ENCODE results near the gene TBX21.

Gene TBX21

DNA sequence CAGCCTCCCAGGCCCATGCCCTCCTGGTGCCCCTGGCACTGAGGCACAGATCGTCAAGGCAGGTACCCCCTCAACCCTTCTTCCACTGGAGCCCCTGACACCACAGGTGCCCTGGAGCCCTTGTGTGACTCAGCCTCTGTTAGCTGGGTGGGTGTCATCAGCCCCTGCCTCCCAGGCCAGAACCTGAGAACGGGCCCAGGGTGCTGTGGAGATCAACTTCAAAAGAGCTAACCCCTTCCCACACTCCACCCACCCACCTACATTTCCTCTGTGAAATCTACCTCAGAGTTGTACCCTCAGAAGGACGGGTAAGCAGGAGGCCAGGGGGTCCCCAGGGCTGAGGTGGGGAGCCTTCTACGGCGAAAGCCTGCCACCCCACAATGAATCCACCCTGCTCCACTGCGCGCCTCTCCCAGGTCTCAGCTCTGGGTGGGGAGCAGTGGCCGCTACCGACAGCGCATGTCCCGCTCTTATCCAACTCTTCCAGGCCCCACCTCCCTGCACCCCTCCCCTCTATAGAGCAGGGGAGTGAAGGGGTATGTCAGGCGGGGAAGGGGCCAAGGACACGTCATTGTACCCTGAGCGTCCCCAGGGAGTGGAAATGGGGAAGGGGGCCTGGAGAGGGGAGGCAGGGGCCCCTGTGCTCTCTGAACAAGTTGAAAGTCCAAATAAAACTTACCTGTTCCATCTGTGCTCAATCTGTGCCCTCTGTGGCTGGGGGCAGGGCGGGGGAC lies 21.5 kb upstream of the TBX21 start:
- DNase-seq (ENCODE audit: low spot score in 2 of 2) (no peak), ATAC-seq (replicated peaks; ENCODE audit: extremely low read depth, poor library complexity, severe bottlenecking) (no peak)
- H3K4me1 Mint-ChIP-seq = peaks cover 70% of the 10 kb centered on the region
- no peaks in the 10 kb centered on the region for H3K27me3 Mint-ChIP-seq
- H3K4me3 Mint-ChIP-seq = no peak overlapping the region
- H3K36me3 Mint-ChIP-seq (ENCODE audit: insufficient read depth) = peaks cover 17% of the 10 kb centered on the region
- no peaks in the 10 kb centered on the region for H3K9me3 Mint-ChIP-seq
- no peak overlapping the region for H3K27ac Mint-ChIP-seq (ENCODE audit: low read depth)

DNA sequence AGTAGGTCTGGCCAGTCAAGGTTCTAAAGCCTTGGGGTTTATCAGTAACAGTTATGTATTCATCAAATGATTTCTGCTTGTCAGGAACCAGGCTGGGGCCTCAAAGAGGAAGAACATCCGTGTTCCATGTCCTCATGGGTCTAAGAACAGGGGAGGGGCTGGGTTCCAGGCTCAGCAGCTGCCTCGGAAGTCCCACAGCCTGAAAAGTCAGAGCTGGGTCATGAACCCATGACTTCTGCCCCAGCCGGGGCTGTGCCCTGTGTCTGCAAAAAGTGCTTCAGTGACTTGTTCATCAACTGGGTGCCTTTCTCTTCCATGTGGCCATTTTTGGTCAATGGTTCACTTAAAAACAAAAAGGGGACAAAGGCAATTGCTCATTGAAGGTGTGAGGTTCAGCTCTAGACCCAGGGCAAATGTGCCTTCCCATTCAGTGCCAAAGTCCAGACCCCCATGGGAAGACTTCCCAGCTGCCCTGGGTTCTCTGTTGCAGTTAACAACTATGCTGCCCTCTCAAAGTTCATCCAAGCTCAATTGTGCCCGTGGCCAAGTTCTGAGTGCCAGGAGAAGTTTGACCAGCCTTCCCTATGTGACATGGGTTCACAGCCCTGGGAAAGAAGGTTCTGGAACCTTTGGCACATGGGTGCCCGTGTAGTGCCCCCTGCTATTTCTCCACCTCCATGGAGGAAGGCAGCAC lies 20.6 kb upstream of the TBX21 start:
- peak overlapping the region; percentile 71 for H3K4me3 Mint-ChIP-seq
- H3K9me3 Mint-ChIP-seq = no peaks in the 10 kb centered on the region
- DNase-seq (ENCODE audit: low spot score in 2 of 2) (no peak), ATAC-seq (replicated peaks; ENCODE audit: extremely low read depth, poor library complexity, severe bottlenecking) (no peak)
- no peaks in the 10 kb centered on the region for H3K27me3 Mint-ChIP-seq
- no peak overlapping the region for H3K27ac Mint-ChIP-seq (ENCODE audit: low read depth)
- H3K4me1 Mint-ChIP-seq = peaks cover 70% of the 10 kb centered on the region
- H3K36me3 Mint-ChIP-seq (ENCODE audit: insufficient read depth) = peaks cover 12% of the 10 kb centered on the region

DNA sequence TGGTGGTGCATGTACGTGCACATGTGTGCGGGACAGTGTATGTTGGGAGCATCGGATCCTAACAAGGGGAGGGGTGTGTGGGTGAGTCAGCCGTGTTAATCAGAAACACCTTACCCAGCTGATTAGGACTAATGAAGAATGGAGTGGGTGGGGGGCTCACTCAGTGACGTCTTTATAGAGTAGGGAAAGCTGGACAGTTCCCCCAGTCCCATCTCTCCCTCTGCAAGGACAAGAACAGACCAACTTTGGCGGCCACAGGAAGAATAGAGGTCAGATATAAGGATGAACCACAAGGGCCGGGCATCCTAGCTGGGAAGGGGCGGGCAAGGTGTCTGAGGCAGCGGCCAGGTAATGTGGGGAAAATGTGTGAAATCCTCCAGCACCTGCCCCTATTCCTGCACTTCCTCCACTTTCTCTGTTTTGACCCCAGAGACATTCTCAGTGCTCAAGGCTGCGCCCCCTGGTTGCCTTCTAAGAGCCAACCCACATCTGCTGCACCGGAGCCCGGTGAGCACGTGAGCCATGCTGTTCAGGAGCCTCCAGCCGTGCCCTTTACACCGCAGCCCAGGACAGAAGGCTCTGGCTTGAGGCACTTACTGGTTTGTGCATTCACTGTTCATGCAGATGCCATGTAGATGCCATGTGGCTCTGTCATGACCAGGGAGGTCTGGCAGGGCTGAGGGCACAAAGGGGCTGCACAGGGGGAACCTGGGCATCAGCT lies 18.9 kb upstream of the TBX21 start:
- H3K27me3 Mint-ChIP-seq = no peaks in the 10 kb centered on the region
- peaks cover 83% of the 10 kb centered on the region for H3K4me1 Mint-ChIP-seq
- DNase-seq (ENCODE audit: low spot score in 2 of 2) (no peak), ATAC-seq (replicated peaks; ENCODE audit: extremely low read depth, poor library complexity, severe bottlenecking) (peak; percentile 50)
- H3K36me3 Mint-ChIP-seq (ENCODE audit: insufficient read depth) = peaks cover 12% of the 10 kb centered on the region
- peak overlapping the region; percentile 78 for H3K27ac Mint-ChIP-seq (ENCODE audit: low read depth)
- peak overlapping the region; percentile 71 for H3K4me3 Mint-ChIP-seq
- H3K9me3 Mint-ChIP-seq = no peaks in the 10 kb centered on the region

DNA sequence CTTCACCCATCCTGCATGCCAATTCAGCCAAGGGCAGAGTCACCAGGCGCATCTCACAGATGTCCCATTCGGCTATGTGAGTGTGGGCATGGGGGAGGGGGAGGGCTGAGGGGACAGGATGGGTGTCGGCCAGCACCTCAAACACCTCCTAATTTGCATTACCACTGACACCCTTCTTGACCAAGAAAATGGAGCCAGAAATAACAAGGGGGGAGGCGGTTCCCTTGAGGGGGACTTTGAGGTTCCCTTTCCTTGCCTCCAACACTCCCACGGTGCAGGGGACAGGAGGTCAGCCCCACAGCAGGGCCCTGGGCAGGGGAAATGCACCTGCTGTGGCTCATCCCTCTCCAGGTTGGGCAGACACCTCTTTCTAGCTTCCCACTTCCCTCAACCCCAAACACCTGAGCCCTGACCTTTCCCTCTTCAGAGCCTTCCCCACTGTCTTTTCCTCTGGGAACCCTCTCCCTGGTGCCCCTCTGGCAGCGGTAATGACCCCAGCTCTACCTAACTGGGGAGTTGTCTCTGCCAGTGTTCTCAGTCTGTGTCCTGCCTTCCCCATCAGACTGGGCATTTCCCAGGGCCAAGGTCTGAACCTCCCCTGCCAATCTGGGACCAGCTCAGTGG lies 18.2 kb upstream of the TBX21 start:
- H3K4me3 Mint-ChIP-seq = peak overlapping the region; percentile 71
- H3K4me1 Mint-ChIP-seq = peaks cover 91% of the 10 kb centered on the region
- H3K36me3 Mint-ChIP-seq (ENCODE audit: insufficient read depth) = peaks cover 9% of the 10 kb centered on the region
- no peak for DNase-seq (ENCODE audit: low spot score in 2 of 2)
- peak; percentile 42 for ATAC-seq (replicated peaks; ENCODE audit: extremely low read depth, poor library complexity, severe bottlenecking)
- peak overlapping the region; percentile 78 for H3K27ac Mint-ChIP-seq (ENCODE audit: low read depth)
- no peaks in the 10 kb centered on the region for H3K9me3 Mint-ChIP-seq
- H3K27me3 Mint-ChIP-seq = no peaks in the 10 kb centered on the region

DNA sequence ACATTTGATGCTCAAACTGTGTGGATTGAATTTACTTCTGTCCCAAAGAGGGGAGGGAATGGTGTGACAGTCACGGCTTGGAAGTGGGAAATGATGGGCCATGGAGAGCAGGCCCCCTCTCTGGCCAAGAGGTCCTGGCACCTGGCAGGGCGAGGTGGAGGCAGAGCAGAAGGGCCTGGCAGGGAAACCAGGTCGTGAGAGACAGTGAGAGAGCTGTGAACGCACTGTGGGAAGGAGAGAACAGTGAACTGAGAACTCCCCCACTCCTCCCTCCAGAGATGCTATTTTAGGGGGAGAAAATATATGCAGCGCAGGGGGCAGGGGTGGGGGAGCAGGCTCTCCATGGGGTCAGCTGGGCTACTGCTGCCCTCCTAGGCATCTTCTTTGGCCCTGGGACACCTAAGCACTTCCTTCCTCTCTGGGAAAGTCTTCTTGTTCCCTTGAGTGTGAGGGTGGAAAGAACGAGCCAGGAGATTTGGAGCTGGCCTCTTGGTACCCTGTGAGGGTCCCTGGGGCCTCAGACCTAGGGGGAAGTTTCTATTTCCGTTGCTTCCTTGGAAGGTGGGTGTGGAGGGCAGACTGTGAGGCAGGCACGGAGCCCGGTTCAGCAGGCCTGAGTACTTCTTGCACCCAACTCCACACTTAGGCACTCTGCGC lies 17.2 kb upstream of the TBX21 start:
- DNase-seq (ENCODE audit: low spot score in 2 of 2) (no peak), ATAC-seq (replicated peaks; ENCODE audit: extremely low read depth, poor library complexity, severe bottlenecking) (peak; percentile 21)
- Mint-ChIP-seq H3K36me3 (ENCODE audit: insufficient read depth) (peaks cover 5% of the 10 kb centered on the region), H3K4me1 (peaks cover 95% of the 10 kb centered on the region), H3K27me3 (no peaks in the 10 kb centered on the region), H3K9me3 (no peaks in the 10 kb centered on the region), H3K27ac (ENCODE audit: low read depth) (peak overlapping the region; percentile 50), H3K4me3 (peak overlapping the region; percentile 71)

DNA sequence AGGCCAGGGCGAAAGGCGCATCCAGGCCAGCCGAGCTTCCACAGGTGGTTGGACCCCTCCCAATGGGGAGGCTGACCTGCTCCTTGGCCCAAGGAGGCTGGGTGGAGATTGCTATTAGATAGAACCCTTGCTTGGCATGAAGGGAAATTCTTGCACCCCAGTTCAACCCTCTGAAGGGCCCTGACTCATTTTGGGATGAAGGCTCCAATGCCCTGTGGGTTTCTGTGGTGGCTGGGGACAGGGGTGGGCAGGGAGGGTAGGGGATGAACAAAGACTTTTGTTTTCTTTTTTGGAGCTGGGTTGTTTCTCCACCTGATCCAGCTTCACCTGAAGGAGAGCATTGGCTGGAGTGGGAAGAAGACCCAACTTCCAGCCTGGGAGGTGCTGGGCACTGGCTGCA lies 16.7 kb upstream of the TBX21 start:
- peak overlapping the region; percentile 71 for H3K4me3 Mint-ChIP-seq
- ATAC-seq (replicated peaks; ENCODE audit: extremely low read depth, poor library complexity, severe bottlenecking) = no peak
- H3K27me3 Mint-ChIP-seq = no peaks in the 10 kb centered on the region
- H3K36me3 Mint-ChIP-seq (ENCODE audit: insufficient read depth) = peaks cover 2% of the 10 kb centered on the region
- peaks cover 96% of the 10 kb centered on the region for H3K4me1 Mint-ChIP-seq
- DNase-seq (ENCODE audit: low spot score in 2 of 2) = no peak
- peak overlapping the region; percentile 50 for H3K27ac Mint-ChIP-seq (ENCODE audit: low read depth)
- no peaks in the 10 kb centered on the region for H3K9me3 Mint-ChIP-seq

DNA sequence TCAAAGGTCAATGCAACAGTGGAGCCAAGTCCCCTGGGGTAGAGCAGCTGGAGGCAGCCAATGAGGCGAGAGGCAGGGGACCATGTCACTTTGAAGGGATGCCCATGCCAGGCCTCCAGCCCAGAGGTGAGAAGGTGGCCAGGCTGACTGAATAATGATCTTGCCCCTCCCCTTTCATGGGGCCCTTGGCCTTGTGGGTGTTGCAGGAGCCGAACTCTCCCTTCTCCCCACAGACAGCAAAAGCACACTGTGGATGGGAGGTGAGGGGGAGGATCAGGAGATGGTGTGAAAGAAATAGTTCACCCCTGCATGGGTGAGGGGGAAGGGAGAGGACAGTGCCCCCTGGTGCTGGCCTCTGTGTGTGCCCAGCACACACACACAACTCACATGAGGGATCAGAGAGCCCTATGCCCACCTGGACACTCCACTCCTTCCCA lies 15.8 kb upstream of the TBX21 start:
- peak overlapping the region; percentile 82 for H3K27ac Mint-ChIP-seq (ENCODE audit: low read depth)
- no peaks in the 10 kb centered on the region for H3K9me3 Mint-ChIP-seq
- ATAC-seq (replicated peaks; ENCODE audit: extremely low read depth, poor library complexity, severe bottlenecking) = no peak
- peak overlapping the region; percentile 56 for H3K4me3 Mint-ChIP-seq
- H3K36me3 Mint-ChIP-seq (ENCODE audit: insufficient read depth) = no peaks in the 10 kb centered on the region
- peaks cover 97% of the 10 kb centered on the region for H3K4me1 Mint-ChIP-seq
- DNase-seq (ENCODE audit: low spot score in 2 of 2) = no peak
- no peaks in the 10 kb centered on the region for H3K27me3 Mint-ChIP-seq

DNA sequence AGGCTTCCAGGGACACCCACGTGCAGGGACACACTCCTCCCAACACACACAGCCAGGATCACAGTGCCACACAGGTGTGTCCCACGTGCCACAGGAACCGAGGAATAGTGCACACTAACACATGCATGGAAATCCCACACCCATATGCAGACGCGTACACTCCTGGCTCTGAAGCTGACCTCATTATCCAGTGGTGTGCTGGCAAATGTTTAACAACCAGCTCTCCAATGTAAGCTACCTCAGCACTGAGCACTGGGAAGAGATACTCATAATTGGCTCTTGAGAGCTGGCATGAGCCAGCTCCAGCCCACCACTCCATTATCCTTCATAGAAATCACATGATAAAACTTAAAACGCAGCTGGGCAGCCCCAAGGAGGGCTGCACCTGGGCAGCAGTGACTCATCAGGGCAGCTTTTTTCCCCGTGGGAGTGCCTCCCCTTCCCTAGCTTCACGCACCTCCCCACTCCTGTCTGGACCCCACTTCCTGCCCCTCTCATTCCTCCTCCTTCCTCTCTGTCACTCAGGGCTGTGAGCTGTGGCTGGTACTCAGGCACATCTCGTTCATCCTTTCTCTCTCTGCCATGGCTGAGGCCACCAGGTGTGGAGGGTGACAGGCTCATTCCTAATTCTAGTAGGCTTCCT lies 14.9 kb upstream of the TBX21 start:
- Mint-ChIP-seq H3K9me3 (no peaks in the 10 kb centered on the region), H3K27ac (ENCODE audit: low read depth) (peak overlapping the region; percentile 82), H3K36me3 (ENCODE audit: insufficient read depth) (no peaks in the 10 kb centered on the region), H3K4me3 (peak overlapping the region; percentile 56), H3K27me3 (no peaks in the 10 kb centered on the region), H3K4me1 (peaks cover 92% of the 10 kb centered on the region)
- DNase-seq (ENCODE audit: low spot score in 2 of 2) = no peak
- ATAC-seq (replicated peaks; ENCODE audit: extremely low read depth, poor library complexity, severe bottlenecking) = peak; percentile 12

DNA sequence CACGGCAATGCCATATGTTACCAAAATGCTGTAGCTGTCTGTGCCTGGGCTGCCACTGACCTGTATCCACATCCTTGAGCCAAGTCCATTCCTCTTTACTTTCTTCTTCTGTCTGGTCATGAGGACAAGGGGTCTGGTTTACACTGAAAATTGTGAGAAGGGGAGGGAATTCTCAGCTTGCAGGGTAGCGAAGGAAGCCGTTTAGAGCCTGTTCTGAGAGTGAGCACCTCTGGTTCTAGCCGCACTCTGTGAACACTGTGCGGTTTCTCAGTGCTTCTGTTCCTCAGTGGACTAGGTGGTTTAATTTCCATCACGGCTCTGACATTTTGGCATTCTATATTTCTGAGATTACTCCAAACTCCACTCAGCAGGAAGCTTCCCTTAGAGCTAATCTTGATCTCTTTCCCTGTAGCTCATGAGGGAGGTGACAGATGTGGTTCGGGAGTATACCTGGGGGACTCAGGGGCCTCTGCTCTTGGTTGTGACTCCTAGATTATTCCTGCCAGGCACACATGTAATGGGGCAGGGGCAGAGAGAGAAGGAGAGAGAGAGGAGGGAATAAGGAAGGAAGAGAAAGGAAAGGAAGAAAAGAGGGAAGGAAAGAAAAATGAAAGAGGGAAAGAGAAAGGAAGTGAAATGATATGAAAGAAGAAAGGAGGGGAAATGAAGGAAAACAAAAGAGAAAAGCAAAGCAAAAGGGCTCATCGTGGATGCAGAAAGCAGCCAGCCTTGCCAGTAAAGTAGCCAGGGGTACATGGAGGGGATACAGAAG lies 14.2 kb upstream of the TBX21 start:
- H3K27ac Mint-ChIP-seq (ENCODE audit: low read depth) = peak overlapping the region; percentile 82
- peak overlapping the region; percentile 56 for H3K4me3 Mint-ChIP-seq
- ATAC-seq (replicated peaks; ENCODE audit: extremely low read depth, poor library complexity, severe bottlenecking) = no peak
- no peaks in the 10 kb centered on the region for H3K27me3 Mint-ChIP-seq
- no peaks in the 10 kb centered on the region for H3K36me3 Mint-ChIP-seq (ENCODE audit: insufficient read depth)
- H3K9me3 Mint-ChIP-seq = no peaks in the 10 kb centered on the region
- no peak for DNase-seq (ENCODE audit: low spot score in 2 of 2)
- H3K4me1 Mint-ChIP-seq = peaks cover 85% of the 10 kb centered on the region

DNA sequence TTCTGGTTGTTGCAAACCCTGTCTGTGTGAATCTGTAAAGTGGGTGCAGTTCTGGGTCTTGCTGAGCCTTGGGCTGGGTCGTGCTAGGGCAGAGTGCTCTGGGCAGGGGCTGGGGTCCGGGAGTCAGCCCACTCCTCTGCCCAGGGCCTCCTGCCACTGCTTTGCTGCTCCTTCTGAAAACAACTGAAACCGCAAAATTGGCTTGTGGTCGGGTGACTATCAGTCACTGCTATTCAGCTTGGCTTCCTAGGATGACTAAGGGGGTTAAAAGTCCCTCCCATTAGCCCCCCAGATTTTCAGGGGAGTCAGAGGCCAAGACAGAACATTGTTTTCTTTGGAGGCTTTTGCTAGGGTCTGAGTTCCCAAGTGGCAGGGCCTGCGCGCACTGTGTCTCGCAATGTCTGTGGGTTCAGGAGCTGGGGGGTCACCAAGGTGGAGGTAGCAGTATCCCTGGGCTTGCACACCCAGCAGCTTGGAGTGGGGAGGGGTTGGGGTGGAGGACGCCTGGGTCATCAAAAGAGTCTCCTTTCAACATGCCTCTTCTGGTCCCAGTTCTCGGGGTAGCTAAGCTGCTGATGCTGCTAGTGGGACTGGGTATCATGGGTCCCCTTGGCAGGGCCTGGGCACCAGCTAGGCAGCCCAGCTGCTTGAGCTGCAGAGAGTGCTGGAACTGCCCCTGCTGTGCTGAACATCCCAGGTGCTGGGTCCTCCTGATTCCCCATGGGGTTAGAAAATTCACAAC lies 13.5 kb upstream of the TBX21 start:
- no peaks in the 10 kb centered on the region for H3K27me3 Mint-ChIP-seq
- peak overlapping the region; percentile 82 for H3K27ac Mint-ChIP-seq (ENCODE audit: low read depth)
- H3K4me3 Mint-ChIP-seq = peak overlapping the region; percentile 56
- ATAC-seq (replicated peaks; ENCODE audit: extremely low read depth, poor library complexity, severe bottlenecking) = no peak
- H3K9me3 Mint-ChIP-seq = no peaks in the 10 kb centered on the region
- H3K4me1 Mint-ChIP-seq = peaks cover 79% of the 10 kb centered on the region
- DNase-seq (ENCODE audit: low spot score in 2 of 2) = no peak
- H3K36me3 Mint-ChIP-seq (ENCODE audit: insufficient read depth) = no peaks in the 10 kb centered on the region

DNA sequence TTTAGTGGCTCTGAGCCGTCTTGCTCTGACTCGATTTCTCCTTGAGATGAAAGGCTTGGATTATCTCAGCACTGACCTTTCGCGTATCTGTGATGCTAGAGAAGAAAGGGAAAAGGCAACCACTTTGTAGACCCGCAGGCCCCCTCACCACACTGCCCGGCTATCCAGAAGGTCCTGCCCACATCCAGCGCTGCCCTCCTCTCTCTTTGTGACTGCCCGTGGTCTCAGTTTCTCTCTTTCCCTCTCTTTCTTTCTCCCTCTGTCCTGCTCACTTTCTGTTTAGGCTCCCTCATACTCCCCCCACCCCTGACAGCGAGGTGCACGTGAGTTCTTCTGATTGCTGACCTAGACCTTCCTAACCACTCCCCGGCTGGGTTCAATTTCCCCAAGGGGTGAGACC lies 12.8 kb upstream of the TBX21 start:
- Mint-ChIP-seq H3K36me3 (ENCODE audit: insufficient read depth) (no peaks in the 10 kb centered on the region), H3K27me3 (no peaks in the 10 kb centered on the region), H3K4me3 (peak overlapping the region; percentile 56), H3K4me1 (peaks cover 79% of the 10 kb centered on the region), H3K9me3 (no peaks in the 10 kb centered on the region), H3K27ac (ENCODE audit: low read depth) (peak overlapping the region; percentile 82)
- ATAC-seq (replicated peaks; ENCODE audit: extremely low read depth, poor library complexity, severe bottlenecking) (no peak), DNase-seq (ENCODE audit: low spot score in 2 of 2) (no peak)
